ENCODE results near the gene ENOSF1.

Gene ENOSF1

GRCh38 chr18:671405-671804 is 41.0 kb downstream of the ENOSF1 start:
- no peak overlapping the region for H3K4me3 ChIP-seq (ENCODE audit: low read depth, low read length)
- H3K4me2 ChIP-seq (ENCODE audit: low read length), result no peak overlapping the region
- H3K4me1 ChIP-seq, result no peaks in the 10 kb centered on the region
- H3K9me3 ChIP-seq (ENCODE audit: control insufficient read depth, low read length), result no peaks in the 10 kb centered on the region
- TF ChIP-seq CTCF (IDR thresholded peaks at IDR 0.05), result no peak
- no peak overlapping the region for H3K27ac ChIP-seq
- no peak overlapping the region for H3K9ac ChIP-seq
- H3K79me2 ChIP-seq, result no peaks in the 10 kb centered on the region
- H3K36me3 ChIP-seq (ENCODE audit: control insufficient read depth, insufficient read depth, low read length), result no peaks in the 10 kb centered on the region
- no peak overlapping the region for H2AFZ ChIP-seq
- no peaks in the 10 kb centered on the region for H3K27me3 ChIP-seq (ENCODE audit: control insufficient read depth, insufficient read depth, low read length)

GRCh38 chr18:670522-670921 is 41.9 kb downstream of the ENOSF1 start:
- H3K4me3 ChIP-seq (ENCODE audit: low read depth, low read length), result no peak overlapping the region
- no peaks in the 10 kb centered on the region for H3K9me3 ChIP-seq (ENCODE audit: control insufficient read depth, low read length)
- H2AFZ ChIP-seq, result no peak overlapping the region
- no peak overlapping the region for H3K9ac ChIP-seq
- H3K36me3 ChIP-seq (ENCODE audit: control insufficient read depth, insufficient read depth, low read length), result no peaks in the 10 kb centered on the region
- no peaks in the 10 kb centered on the region for H3K79me2 ChIP-seq
- H3K4me1 ChIP-seq, result no peaks in the 10 kb centered on the region
- no peak overlapping the region for H3K4me2 ChIP-seq (ENCODE audit: low read length)
- H3K27me3 ChIP-seq (ENCODE audit: control insufficient read depth, insufficient read depth, low read length), result no peaks in the 10 kb centered on the region
- no peak overlapping the region for H3K27ac ChIP-seq
- TF ChIP-seq CTCF (IDR thresholded peaks at IDR 0.05), result no peak

GRCh38 chr18:669077-669476 is 43.4 kb downstream of the ENOSF1 start:
- H3K4me3 ChIP-seq (ENCODE audit: low read depth, low read length), result no peak overlapping the region
- no peak overlapping the region for H3K4me2 ChIP-seq (ENCODE audit: low read length)
- H3K36me3 ChIP-seq (ENCODE audit: control insufficient read depth, insufficient read depth, low read length), result no peaks in the 10 kb centered on the region
- H3K9ac ChIP-seq, result no peak overlapping the region
- TF ChIP-seq CTCF (IDR thresholded peaks at IDR 0.05), result no peak
- no peaks in the 10 kb centered on the region for H3K79me2 ChIP-seq
- no peaks in the 10 kb centered on the region for H3K27me3 ChIP-seq (ENCODE audit: control insufficient read depth, insufficient read depth, low read length)
- no peaks in the 10 kb centered on the region for H3K4me1 ChIP-seq
- no peak overlapping the region for H3K27ac ChIP-seq
- no peak overlapping the region for H2AFZ ChIP-seq
- H3K9me3 ChIP-seq (ENCODE audit: control insufficient read depth, low read length), result no peaks in the 10 kb centered on the region

- no peaks in the 10 kb centered on the region for H3K36me3 ChIP-seq (ENCODE audit: control insufficient read depth, insufficient read depth, low read length)
- H3K27ac ChIP-seq, result no peak overlapping the region
- TF ChIP-seq CTCF (IDR thresholded peaks at IDR 0.05), result no peak
Observed at GRCh38 chr18:668260-668659, 44.2 kb downstream of the ENOSF1 start.

GRCh38 chr18:666628-667027 is 45.8 kb downstream of the ENOSF1 start:
- H3K79me2 ChIP-seq, result no peaks in the 10 kb centered on the region
- no peak overlapping the region for H3K4me3 ChIP-seq (ENCODE audit: low read depth, low read length)
- no peak overlapping the region for H3K27ac ChIP-seq
- H2AFZ ChIP-seq, result no peak overlapping the region
- TF ChIP-seq CTCF (IDR thresholded peaks at IDR 0.05), result no peak
- H3K36me3 ChIP-seq (ENCODE audit: control insufficient read depth, insufficient read depth, low read length), result no peaks in the 10 kb centered on the region
- no peaks in the 10 kb centered on the region for H3K4me1 ChIP-seq
- H3K4me2 ChIP-seq (ENCODE audit: low read length), result no peak overlapping the region
- no peak overlapping the region for H3K9ac ChIP-seq
- H3K27me3 ChIP-seq (ENCODE audit: control insufficient read depth, insufficient read depth, low read length), result no peaks in the 10 kb centered on the region
- no peaks in the 10 kb centered on the region for H3K9me3 ChIP-seq (ENCODE audit: control insufficient read depth, low read length)

More at GRCh38 chr18:668260-668659, 44.2 kb downstream of the ENOSF1 start:
- Histone ChIP-seq H3K4me1 (no peaks in the 10 kb centered on the region), H3K9me3 (ENCODE audit: control insufficient read depth, low read length) (no peaks in the 10 kb centered on the region), H2AFZ (no peak overlapping the region), H3K9ac (no peak overlapping the region), H3K4me2 (ENCODE audit: low read length) (no peak overlapping the region), H3K4me3 (ENCODE audit: low read depth, low read length) (no peak overlapping the region), H3K27me3 (ENCODE audit: control insufficient read depth, insufficient read depth, low read length) (no peaks in the 10 kb centered on the region), H3K79me2 (no peaks in the 10 kb centered on the region)

Data from parathyroid adenoma (tissue), 2 donors.